Uterus (tissue), 4 donors: ENCODE results near the gene SPDYE18. TPM values are rescaled to one million over a fixed set of nuclear protein-coding genes. Genes with fewer than 3 reads are reported as not detected.

Source experiments
- small RNA-seq: library from RNA; depleted of rRNA; stranded (forward); fragments of <200 nt; gene quantifications from one replicate; pipeline ENCODE3, GENCODE V24; 2016
- total RNA-seq, 4 donors: library from RNA; depleted of rRNA in 3 of 4; stranded (reverse); fragments of >200 nt in 3 of 4; gene quantifications; one replicate each; pipeline versions ENCODE4 v1.1.0 to v1.2.4, GENCODE V29; 2014 to 2023
- donor health status: DM: yes; HTN: yes; CAD: no.

Gene SPDYE18
- total RNA-seq, 4 donors from 2014 or later = 0.69 to 2.6 (median 1.6) TPM; not detected in 1

Small RNA genes within 50 kb of the gene (small RNA-seq; reads per million reads assigned to genes)
- gene RF00019 = not detected

Other genes with a start within 250 kb of the SPDYE18 start
- not detected for gene SPDYE17, start 30.2 kb downstream of the SPDYE18 start, total RNA-seq
- 10 to 100 TPM; 12.8 to 34.0 (median 29.3) TPM for gene CCDC146, start 60.1 kb upstream of the SPDYE18 start, total RNA-seq
- 10 to 100 TPM in 3 of 4 donors, 1 to 10 TPM in 1; 5.9 to 69.3 (median 17.5) TPM for gene FGL2, start 137.3 kb upstream of the SPDYE18 start, total RNA-seq